ENCODE results near the gene NIN. TPM values are rescaled to one million over a fixed set of nuclear protein-coding genes. Genes with fewer than 3 reads are reported as not detected.

The NIN gene
- total and polyA plus RNA-seq, 2 of the 4 experiments (the other 2 are of a cell fraction) = 15.2 to 98.4 TPM

DNA sequence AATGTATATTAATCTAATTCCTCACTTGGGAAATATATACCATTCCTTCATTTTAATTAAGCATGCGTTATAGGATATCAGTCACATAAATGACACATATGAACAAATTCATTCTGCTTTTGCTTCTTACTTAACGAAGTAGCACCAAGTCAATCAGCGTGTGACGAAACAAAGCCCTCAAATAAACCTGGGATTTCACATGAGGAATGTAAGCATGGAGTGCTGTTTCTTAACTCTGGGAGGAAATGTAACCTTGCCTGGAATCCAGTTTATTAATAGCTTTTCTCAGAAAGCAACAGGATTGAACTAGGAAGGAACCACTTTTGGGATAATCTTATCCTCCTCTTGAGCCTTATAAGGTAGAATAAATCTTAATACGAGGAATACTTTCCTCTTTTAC is 72.0 kb downstream of the NIN start:
- no peaks in the 10 kb centered on the region for H3K9me3 ChIP-seq (ENCODE audit: control insufficient read depth, insufficient read depth, low read length)
- H4K91ac ChIP-seq (ENCODE audit: insufficient read depth, low read depth, low read length) = no peak overlapping the region
- no peak overlapping the region for H2BK120ac ChIP-seq (ENCODE audit: low read depth, low read length)
- H3K27ac ChIP-seq (ENCODE audit: insufficient read depth, low read length) = no peak overlapping the region
- H4K5ac ChIP-seq (ENCODE audit: low read depth, low read length) = no peak overlapping the region
- H3K18ac ChIP-seq (ENCODE audit: low read depth, low read length) = no peak overlapping the region
- H3K4ac ChIP-seq (ENCODE audit: low read depth, low read length) = no peak overlapping the region
- DNase-seq (no peak), ATAC-seq (ENCODE audit: low read depth) (no peak)
- no peak overlapping the region for H2AFZ ChIP-seq (replicated peaks; ENCODE audit: low read length, poor library complexity)
- no peak overlapping the region for H2BK20ac ChIP-seq (ENCODE audit: low read depth, low read length)
- peaks cover 4 to 42% of the 10 kb centered on the region in 2 experiments for H3K79me1 ChIP-seq (ENCODE audit: low read depth in 1 of 2, low read length in 2 of 2)
- H3K4me2 ChIP-seq (ENCODE audit: low read depth, low read length) = no peak overlapping the region
- TF ChIP-seq MAFK (IDR thresholded peaks at IDR 0.05; ENCODE audit: low read depth, low read length) (no peak), RAD21 (IDR thresholded peaks at IDR 0.05; ENCODE audit: low read length) (no peak), RCOR1 (IDR thresholded peaks at IDR 0.05; ENCODE audit: insufficient replicate concordance, low read length) (no peak), POLR2A (IDR thresholded peaks at IDR 0.05; ENCODE audit: low read depth, low read length) (no peak), MXI1 (IDR thresholded peaks at IDR 0.05; ENCODE audit: borderline replicate concordance, low read depth, low read length) (no peak), FOS (IDR thresholded peaks at IDR 0.05; ENCODE audit: low read depth, low read length) (no peak), CEBPB (IDR thresholded peaks at IDR 0.05; ENCODE audit: low read depth, low read length) (no peak), NFE2L2 (IDR thresholded peaks at IDR 0.05; ENCODE audit: low read depth, low read length) (no peak), SMC3 (IDR thresholded peaks at IDR 0.05; ENCODE audit: low read depth, low read length) (no peak), BHLHE40 (IDR thresholded peaks at IDR 0.05; ENCODE audit: low read depth, low read length) (no peak), CHD1 (IDR thresholded peaks at IDR 0.05; ENCODE audit: low read depth, low read length) (no peak), MAZ (IDR thresholded peaks at IDR 0.05; ENCODE audit: borderline replicate concordance, low read depth, low read length) (no peak), RFX5 (IDR thresholded peaks at IDR 0.05; ENCODE audit: low read depth, low read length) (no peak)
- TF ChIP-seq, protein P1, sequence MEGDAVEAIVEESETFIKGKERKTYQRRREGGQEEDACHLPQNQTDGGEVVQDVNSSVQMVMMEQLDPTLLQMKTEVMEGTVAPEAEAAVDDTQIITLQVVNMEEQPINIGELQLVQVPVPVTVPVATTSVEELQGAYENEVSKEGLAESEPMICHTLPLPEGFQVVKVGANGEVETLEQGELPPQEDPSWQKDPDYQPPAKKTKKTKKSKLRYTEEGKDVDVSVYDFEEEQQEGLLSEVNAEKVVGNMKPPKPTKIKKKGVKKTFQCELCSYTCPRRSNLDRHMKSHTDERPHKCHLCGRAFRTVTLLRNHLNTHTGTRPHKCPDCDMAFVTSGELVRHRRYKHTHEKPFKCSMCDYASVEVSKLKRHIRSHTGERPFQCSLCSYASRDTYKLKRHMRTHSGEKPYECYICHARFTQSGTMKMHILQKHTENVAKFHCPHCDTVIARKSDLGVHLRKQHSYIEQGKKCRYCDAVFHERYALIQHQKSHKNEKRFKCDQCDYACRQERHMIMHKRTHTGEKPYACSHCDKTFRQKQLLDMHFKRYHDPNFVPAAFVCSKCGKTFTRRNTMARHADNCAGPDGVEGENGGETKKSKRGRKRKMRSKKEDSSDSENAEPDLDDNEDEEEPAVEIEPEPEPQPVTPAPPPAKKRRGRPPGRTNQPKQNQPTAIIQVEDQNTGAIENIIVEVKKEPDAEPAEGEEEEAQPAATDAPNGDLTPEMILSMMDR (conservative IDR thresholded peaks at IDR 0.05; ENCODE audit: low read depth, low read length) = no peak
- TF ChIP-seq, protein P2, sequence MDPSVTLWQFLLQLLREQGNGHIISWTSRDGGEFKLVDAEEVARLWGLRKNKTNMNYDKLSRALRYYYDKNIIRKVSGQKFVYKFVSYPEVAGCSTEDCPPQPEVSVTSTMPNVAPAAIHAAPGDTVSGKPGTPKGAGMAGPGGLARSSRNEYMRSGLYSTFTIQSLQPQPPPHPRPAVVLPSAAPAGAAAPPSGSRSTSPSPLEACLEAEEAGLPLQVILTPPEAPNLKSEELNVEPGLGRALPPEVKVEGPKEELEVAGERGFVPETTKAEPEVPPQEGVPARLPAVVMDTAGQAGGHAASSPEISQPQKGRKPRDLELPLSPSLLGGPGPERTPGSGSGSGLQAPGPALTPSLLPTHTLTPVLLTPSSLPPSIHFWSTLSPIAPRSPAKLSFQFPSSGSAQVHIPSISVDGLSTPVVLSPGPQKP (IDR thresholded peaks at IDR 0.05; ENCODE audit: borderline replicate concordance, low read depth, low read length) = no peak
- TF ChIP-seq, protein P3, sequence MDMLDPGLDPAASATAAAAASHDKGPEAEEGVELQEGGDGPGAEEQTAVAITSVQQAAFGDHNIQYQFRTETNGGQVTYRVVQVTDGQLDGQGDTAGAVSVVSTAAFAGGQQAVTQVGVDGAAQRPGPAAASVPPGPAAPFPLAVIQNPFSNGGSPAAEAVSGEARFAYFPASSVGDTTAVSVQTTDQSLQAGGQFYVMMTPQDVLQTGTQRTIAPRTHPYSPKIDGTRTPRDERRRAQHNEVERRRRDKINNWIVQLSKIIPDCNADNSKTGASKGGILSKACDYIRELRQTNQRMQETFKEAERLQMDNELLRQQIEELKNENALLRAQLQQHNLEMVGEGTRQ (IDR thresholded peaks at IDR 0.05; ENCODE audit: low read depth, low read length) = no peak
- no peak overlapping the region for H3K9ac ChIP-seq (ENCODE audit: low read depth, low read length)
- WGBS, 2 experiments (ENCODE audit: extremely low coverage in 2 of 2, insufficient read length in 1 of 2) = no CpG with 5 or more reads among the region's 5 CpGs
- no TSS peak for BruUV-seq (replicated peaks)
- H3K4me1 ChIP-seq (ENCODE audit: control insufficient read depth, insufficient read depth, low read length) = peaks cover 9% of the 10 kb centered on the region
- H3K27me3 ChIP-seq (ENCODE audit: control insufficient read depth, insufficient read depth, low read length) = no peaks in the 10 kb centered on the region
- H3K23ac ChIP-seq (ENCODE audit: low read depth, low read length) = no peak overlapping the region
- no peak overlapping the region for H3K56ac ChIP-seq (ENCODE audit: extremely low read depth, insufficient read depth, low read length)
- no peak overlapping the region for H4K8ac ChIP-seq (ENCODE audit: low read depth in 2 of 2, low read length in 2 of 2)
- no peak overlapping the region for H2AK9ac ChIP-seq (replicated peaks; ENCODE audit: low read depth, low read length, poor library complexity)
- no peak overlapping the region for H3K14ac ChIP-seq (replicated peaks; ENCODE audit: low read depth, low read length)
- POLR2A ChIA-PET (ENCODE audit: unreplicated experiment) = no interaction called here
- CTCF ChIA-PET = no interaction called here
- H2AK5ac ChIP-seq (ENCODE audit: low read depth, low read length) = no peak overlapping the region
- intact Hi-C loops (cut with micrococcal nuclease) = loop anchor here (1.0 kb wide), 1 partner anchor 38 kb away; no protein-coding TSS in a partner anchor
- no peak overlapping the region for H3K4me3 ChIP-seq (ENCODE audit: insufficient read depth, low read depth, low read length)
- in situ Hi-C loops (cut with MboI; ENCODE audit: low sequenced_read_pairs) = no loop called here
- H2BK5ac ChIP-seq (ENCODE audit: low read depth, low read length, poor library complexity, severe bottlenecking) = no peak overlapping the region
- H3K9me1 ChIP-seq (ENCODE audit: insufficient read depth, low read length) = peaks cover 12% of the 10 kb centered on the region
- peaks cover 40% of the 10 kb centered on the region for H3K36me3 ChIP-seq (ENCODE audit: control insufficient read depth, insufficient read depth, low read length)
- no peaks in the 10 kb centered on the region for H4K20me1 ChIP-seq (ENCODE audit: insufficient read depth, low read length)
- dilution Hi-C loops (cut with HindIII; ENCODE audit: low sequenced_read_pairs, unreplicated experiment) = no loop called here
- no peak overlapping the region for H2BK15ac ChIP-seq (ENCODE audit: low read depth, low read length)
